HCT116 (cell line): ENCODE measurements around the gene NRCAM.

Experiments
- CEBPB ChIP-seq: IDR thresholded peaks from 2 replicates; pipeline ENCODE4 v1.6.1; 2012; ENCODE audit warnings: low read depth
- ELF1 ChIP-seq: IDR thresholded peaks from 2 replicates; pipeline ENCODE4 v1.6.1; 2012; ENCODE audit warnings: low read depth, borderline replicate concordance
- JUND ChIP-seq: IDR thresholded peaks from 2 replicates; pipeline ENCODE4 v1.6.1; 2012
- MAX ChIP-seq: IDR thresholded peaks from 2 replicates; pipeline ENCODE4 v1.6.1; 2012
- SIN3A ChIP-seq: IDR thresholded peaks from 2 replicates; pipeline ENCODE4 v1.6.1; 2012; ENCODE audit warnings: low read depth
- SRF ChIP-seq: IDR thresholded peaks from 2 replicates; pipeline ENCODE4 v1.6.1; 2012; ENCODE audit warnings: low read depth
- TF ChIP-seq, protein P1 (sequence below), 3 experiments: fragments of 200-600 bp in 1 of 3; sonication (generic) in 1 of 3; IDR thresholded peaks in 2 of 3; conservative IDR thresholded peaks in 1 of 3; 2 replicates each; pipeline ENCODE4 v1.5.1; 2012 to 2017; ENCODE audit warnings: low read depth in 2 of 3, low read length in 2 of 3, antibody characterized with exemption in 1 of 3, borderline replicate concordance in 1 of 3, control low read depth in 1 of 3, mild to moderate bottlenecking in 1 of 3, mixed read lengths in 1 of 3, mixed run types in 1 of 3, moderate library complexity in 1 of 3; ENCODE audit not compliant: insufficient read depth in 1 of 3

DNA sequence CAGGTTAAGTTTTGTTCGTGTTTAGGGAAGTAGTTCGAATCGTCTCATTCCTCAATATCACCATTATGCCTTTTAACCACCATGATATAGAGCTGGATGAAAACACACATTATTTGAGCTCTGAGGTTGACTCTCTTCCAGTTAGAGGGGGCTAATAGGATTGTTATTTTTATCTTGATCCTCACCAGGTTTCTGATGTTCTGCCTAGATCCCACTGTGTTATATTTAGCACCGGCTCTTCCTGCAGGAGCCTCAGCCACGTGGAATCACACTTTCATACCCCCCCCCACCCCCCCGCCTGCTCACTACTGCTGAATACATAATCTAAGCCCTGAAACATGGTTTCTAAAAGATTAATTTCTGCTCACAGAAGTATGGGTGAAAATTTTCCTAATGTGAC lies 88.3 kb downstream of the NRCAM start:
- TF ChIP-seq, protein P1, sequence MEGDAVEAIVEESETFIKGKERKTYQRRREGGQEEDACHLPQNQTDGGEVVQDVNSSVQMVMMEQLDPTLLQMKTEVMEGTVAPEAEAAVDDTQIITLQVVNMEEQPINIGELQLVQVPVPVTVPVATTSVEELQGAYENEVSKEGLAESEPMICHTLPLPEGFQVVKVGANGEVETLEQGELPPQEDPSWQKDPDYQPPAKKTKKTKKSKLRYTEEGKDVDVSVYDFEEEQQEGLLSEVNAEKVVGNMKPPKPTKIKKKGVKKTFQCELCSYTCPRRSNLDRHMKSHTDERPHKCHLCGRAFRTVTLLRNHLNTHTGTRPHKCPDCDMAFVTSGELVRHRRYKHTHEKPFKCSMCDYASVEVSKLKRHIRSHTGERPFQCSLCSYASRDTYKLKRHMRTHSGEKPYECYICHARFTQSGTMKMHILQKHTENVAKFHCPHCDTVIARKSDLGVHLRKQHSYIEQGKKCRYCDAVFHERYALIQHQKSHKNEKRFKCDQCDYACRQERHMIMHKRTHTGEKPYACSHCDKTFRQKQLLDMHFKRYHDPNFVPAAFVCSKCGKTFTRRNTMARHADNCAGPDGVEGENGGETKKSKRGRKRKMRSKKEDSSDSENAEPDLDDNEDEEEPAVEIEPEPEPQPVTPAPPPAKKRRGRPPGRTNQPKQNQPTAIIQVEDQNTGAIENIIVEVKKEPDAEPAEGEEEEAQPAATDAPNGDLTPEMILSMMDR (IDR thresholded peaks at IDR 0.05 in 2 of 3, conservative IDR thresholded peaks at IDR 0.05 in 1 of 3; ENCODE audit: borderline replicate concordance in 1 of 3, insufficient read depth in 1 of 3, low read depth in 2 of 3, low read length in 2 of 3), result no peak
- TF ChIP-seq JUND, result no peak
- TF ChIP-seq CEBPB, result no peak
- no peak for TF ChIP-seq ELF1
- TF ChIP-seq SIN3A, result no peak
- no peak for TF ChIP-seq MAX
- TF ChIP-seq SRF, result no peak
